ENCODE results near the gene CTXN1. TPM values are rescaled to one million over a fixed set of nuclear protein-coding genes. Genes with fewer than 3 reads are reported as not detected.

CTXN1 gene
- total and polyA plus RNA-seq, 2 donors (not counting 1 experiment from before 2014, with no cell fraction given): not detected

- POLR2A ChIA-PET: no interaction called here
- H3K9me3 Mint-ChIP-seq (ENCODE audit: insufficient read depth): no peaks in the 10 kb centered on the region
- DNase-seq (no peak), ATAC-seq (ENCODE audit: low read depth) (no peak)
- intact Hi-C loops (cut with micrococcal nuclease): no loop called here
- Histone ChIP-seq H3K9ac (ENCODE audit: low read length) (no peak overlapping the region), H3K27ac (ENCODE audit: low read length in 2 of 2) (no peak overlapping the region), H3K4me1 (ENCODE audit: control insufficient read depth in 2 of 2, insufficient read depth in 2 of 2, low read length in 2 of 2) (peaks cover 20 to 21% of the 10 kb centered on the region in 2 donors), H3K4me2 (replicated peaks; ENCODE audit: low read depth, low read length, poor library complexity, severe bottlenecking) (no peak overlapping the region), H3K4me3 (ENCODE audit: control extremely low read depth in 1 of 5, extremely low read depth in 1 of 5, insufficient read depth in 1 of 5, low read depth in 2 of 5, low read length in 4 of 5) (no peak overlapping the region), H4K20me1 (ENCODE audit: control insufficient read depth, insufficient read depth, low read length, poor library complexity, severe bottlenecking) (peaks cover 67% of the 10 kb centered on the region), H3K9me3 (ENCODE audit: control extremely low read depth in 1 of 3, control insufficient read depth in 2 of 3, insufficient read depth in 1 of 3, low read length in 2 of 3) (peaks cover 0 to 7% (median 0%) of the 10 kb centered on the region in 3 donors), H2AFZ (ENCODE audit: insufficient read depth, low read depth, low read length, poor library complexity, severe bottlenecking) (no peak overlapping the region), H3K36me3 (replicated peaks in 1 of 2; ENCODE audit: control extremely low read depth in 1 of 2, control insufficient read depth in 1 of 2, extremely low read depth in 1 of 2, insufficient read depth in 2 of 2, low read length in 1 of 2) (peaks cover 0 to 27% of the 10 kb centered on the region in 2 experiments), H3K79me2 (ENCODE audit: control insufficient read depth, insufficient read depth, low read length) (peaks cover 48% of the 10 kb centered on the region), H3K27me3 (replicated peaks in 1 of 4; ENCODE audit: control extremely low read depth in 1 of 4, control insufficient read depth in 3 of 4, insufficient read depth in 4 of 4, low read length in 3 of 4) (no peaks in the 10 kb centered on the region)
- peak overlapping the region; percentile 63 for H3K4me3 Mint-ChIP-seq
- H3K4me1 Mint-ChIP-seq: peaks cover 29% of the 10 kb centered on the region
- no peaks in the 10 kb centered on the region for H3K27me3 Mint-ChIP-seq
- TF ChIP-seq CTCF (IDR thresholded peaks at IDR 0.05) (no peak), EZH2 (IDR thresholded peaks at IDR 0.05; ENCODE audit: borderline replicate concordance, insufficient read depth, low read depth, low read length, poor library complexity, severe bottlenecking) (no peak)
- 97% methylated on average over 7 of the region's 10 CpGs for WGBS (ENCODE audit: insufficient coverage)
- CTCF ChIA-PET: no interaction called here
- H3K27ac Mint-ChIP-seq: peak overlapping the region; percentile 55
Observed at GRCh38 chr19:7905859-7906258, 20.1 kb downstream of the CTXN1 start.

DNA sequence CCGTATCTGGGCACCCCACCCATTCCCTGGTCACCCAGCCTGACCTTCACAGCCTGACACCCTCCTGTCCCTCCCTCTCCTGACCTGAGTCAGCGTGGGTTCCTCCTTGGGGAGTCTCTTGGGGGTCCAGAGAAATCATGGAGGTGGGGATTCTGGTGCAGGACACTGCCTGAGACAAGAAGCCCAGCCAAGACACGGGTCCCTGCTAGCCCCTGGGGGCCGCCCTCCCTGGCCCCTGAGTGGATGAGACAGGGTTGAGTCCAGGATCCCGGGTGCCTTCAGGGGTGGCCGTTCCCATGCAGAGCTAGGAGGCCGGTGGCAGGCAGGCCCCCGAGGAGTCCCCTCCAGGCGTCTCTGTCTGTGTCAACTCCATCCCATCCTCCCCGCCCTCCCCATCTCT is 20.7 kb downstream of the CTXN1 start:
- no peak overlapping the region for H3K27ac ChIP-seq (ENCODE audit: low read length in 2 of 2)
- peaks cover 61% of the 10 kb centered on the region for H4K20me1 ChIP-seq (ENCODE audit: control insufficient read depth, insufficient read depth, low read length, poor library complexity, severe bottlenecking)
- H3K79me2 ChIP-seq (ENCODE audit: control insufficient read depth, insufficient read depth, low read length): peaks cover 48% of the 10 kb centered on the region
- CTCF ChIA-PET: no interaction called here
- H3K27me3 ChIP-seq (replicated peaks in 1 of 4; ENCODE audit: control extremely low read depth in 1 of 4, control insufficient read depth in 3 of 4, insufficient read depth in 4 of 4, low read length in 3 of 4): no peaks in the 10 kb centered on the region
- H3K27me3 Mint-ChIP-seq: no peaks in the 10 kb centered on the region
- TF ChIP-seq EZH2 (IDR thresholded peaks at IDR 0.05; ENCODE audit: borderline replicate concordance, insufficient read depth, low read depth, low read length, poor library complexity, severe bottlenecking): no peak
- TF ChIP-seq CTCF (IDR thresholded peaks at IDR 0.05): no peak
- H3K4me1 Mint-ChIP-seq: peaks cover 29% of the 10 kb centered on the region
- ATAC-seq (ENCODE audit: low read depth) (no peak), DNase-seq (peak; percentile 17)
- WGBS (ENCODE audit: insufficient coverage): 96% methylated on average over 7 of the region's 10 CpGs
- peak overlapping the region; percentile 89 for H3K4me2 ChIP-seq (replicated peaks; ENCODE audit: low read depth, low read length, poor library complexity, severe bottlenecking)
- H3K9me3 Mint-ChIP-seq (ENCODE audit: insufficient read depth): no peaks in the 10 kb centered on the region
- no peak overlapping the region for H3K9ac ChIP-seq (ENCODE audit: low read length)
- peaks cover 0 to 7% (median 0%) of the 10 kb centered on the region in 3 donors for H3K9me3 ChIP-seq (ENCODE audit: control extremely low read depth in 1 of 3, control insufficient read depth in 2 of 3, insufficient read depth in 1 of 3, low read length in 2 of 3)
- peak overlapping the region; percentile 84 for H3K4me3 Mint-ChIP-seq
- intact Hi-C loops (cut with micrococcal nuclease): no loop called here
- peaks cover 0 to 21% of the 10 kb centered on the region in 2 experiments for H3K36me3 ChIP-seq (replicated peaks in 1 of 2; ENCODE audit: control extremely low read depth in 1 of 2, control insufficient read depth in 1 of 2, extremely low read depth in 1 of 2, insufficient read depth in 2 of 2, low read length in 1 of 2)
- no peak overlapping the region for H3K4me3 ChIP-seq (ENCODE audit: control extremely low read depth in 1 of 5, extremely low read depth in 1 of 5, insufficient read depth in 1 of 5, low read depth in 2 of 5, low read length in 4 of 5)
- no peak overlapping the region for H2AFZ ChIP-seq (ENCODE audit: insufficient read depth, low read depth, low read length, poor library complexity, severe bottlenecking)
- H3K4me1 ChIP-seq (ENCODE audit: control insufficient read depth in 2 of 2, insufficient read depth in 2 of 2, low read length in 2 of 2): peaks cover 20 to 21% of the 10 kb centered on the region in 2 donors
- H3K27ac Mint-ChIP-seq: peak overlapping the region; percentile 86
- POLR2A ChIA-PET: no interaction called here
